Brain microvascular endothelial cell (primary cell): ENCODE results near the gene SPEF1.

ENCODE experiments used
- DNase-seq: peaks from one replicate; pipeline ENCODE4 v3.0.0-alpha.2; 2020
- H3K27ac ChIP-seq: fragments of 250-450 bp; sonication (Bioruptor Pico); 2 replicates; pipeline ENCODE4 v1.5.1; 2020; ENCODE audit warnings: mild to moderate bottlenecking, moderate library complexity
- H3K27me3 ChIP-seq: fragments of 250-450 bp; sonication (Bioruptor Pico); replicated peaks from 2 replicates; pipeline ENCODE4 v1.5.1; 2020; ENCODE audit warnings: mild to moderate bottlenecking
- H3K36me3 ChIP-seq: fragments of 250-450 bp; sonication (Bioruptor Pico); replicated peaks from 2 replicates; pipeline ENCODE4 v1.5.1; 2020; ENCODE audit warnings: mild to moderate bottlenecking
- H3K4me3 ChIP-seq: 2 replicates; pipeline ENCODE4 v1.5.1; 2011; ENCODE audit warnings: low read depth, mild to moderate bottlenecking, control low read depth, low read length, moderate library complexity
- CTCF ChIP-seq: IDR thresholded peaks from 2 replicates; pipeline ENCODE4 v1.5.1; 2011; ENCODE audit warnings: low read depth, mild to moderate bottlenecking, moderate library complexity, low read length, control low read depth, inconsistent platforms; ENCODE audit errors: missing control alignments
- in situ Hi-C: cut with HindIII; loops from 2 replicates; pipeline ENCODE4 v1.10.0; 2017; ENCODE audit warnings: low sequenced_read_pairs, low pct_ligation_motif_present

SPEF1 gene

GRCh38 chr20:3741836-3742458 is 39.3 kb downstream of the SPEF1 start:
- H3K4me3 ChIP-seq: no peak overlapping the region
- no peak overlapping the region for H3K27ac ChIP-seq
- no peaks in the 10 kb centered on the region for H3K36me3 ChIP-seq
- in situ Hi-C loops: no loop called here
- no peak for DNase-seq
- no peaks in the 10 kb centered on the region for H3K27me3 ChIP-seq
- no peak for TF ChIP-seq CTCF

GRCh38 chr20:3740615-3741301 is 40.5 kb downstream of the SPEF1 start:
- H3K4me3 ChIP-seq: no peak overlapping the region
- H3K36me3 ChIP-seq: no peaks in the 10 kb centered on the region
- DNase-seq: no peak
- H3K27ac ChIP-seq: no peak overlapping the region
- TF ChIP-seq CTCF: no peak
- in situ Hi-C loops: no loop called here
- no peaks in the 10 kb centered on the region for H3K27me3 ChIP-seq

GRCh38 chr20:3739926-3740451 is 41.3 kb downstream of the SPEF1 start:
- no peaks in the 10 kb centered on the region for H3K27me3 ChIP-seq
- DNase-seq: no peak
- in situ Hi-C loops: no loop called here
- no peak overlapping the region for H3K4me3 ChIP-seq
- H3K27ac ChIP-seq: no peak overlapping the region
- H3K36me3 ChIP-seq: no peaks in the 10 kb centered on the region
- no peak for TF ChIP-seq CTCF

DNA sequence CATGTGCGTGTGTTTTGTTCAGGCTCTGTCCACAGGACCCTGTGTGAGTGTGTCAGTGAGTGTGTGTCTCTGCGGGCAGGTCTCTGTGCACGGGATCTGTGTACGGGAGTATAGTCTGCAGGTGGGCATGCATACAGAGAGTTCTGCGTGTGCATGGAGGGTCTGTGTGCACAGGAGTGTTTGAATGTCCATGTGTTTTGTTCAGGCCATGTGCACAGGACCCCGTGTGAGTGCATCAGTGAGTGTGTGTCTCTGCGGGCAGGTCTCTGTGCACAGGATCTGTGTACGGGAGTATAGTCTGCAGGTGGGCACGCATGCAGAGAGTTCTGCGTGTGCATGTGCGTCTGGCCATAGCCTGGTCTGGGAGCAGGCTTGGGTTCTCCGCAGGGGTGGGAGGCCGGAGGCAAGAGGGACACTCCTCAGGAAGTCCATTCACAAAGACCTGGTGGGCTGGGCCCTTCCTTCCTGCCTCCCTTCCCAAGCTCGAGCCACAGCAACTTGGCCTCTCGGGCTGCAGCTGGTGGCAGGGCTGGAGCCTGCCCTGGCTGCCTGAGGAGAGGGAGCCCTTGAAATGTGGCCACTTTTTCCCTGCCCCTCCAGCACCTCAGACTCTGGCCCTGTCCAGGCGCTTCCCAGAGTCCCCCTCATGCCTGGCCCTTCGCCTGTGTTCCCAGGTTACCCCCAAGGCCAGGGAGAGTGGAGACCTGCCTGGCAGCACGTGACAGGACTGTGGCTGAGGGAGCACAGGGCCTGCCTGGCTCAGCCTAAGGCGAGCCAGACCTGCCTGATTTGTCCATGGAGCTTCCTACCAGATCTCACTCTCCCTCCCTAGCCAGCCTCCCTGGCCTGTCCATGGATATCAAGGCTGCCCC is 42.0 kb downstream of the SPEF1 start:
- no peak for TF ChIP-seq CTCF
- in situ Hi-C loops: no loop called here
- Histone ChIP-seq H3K4me3 (no peak overlapping the region), H3K36me3 (no peaks in the 10 kb centered on the region), H3K27me3 (no peaks in the 10 kb centered on the region), H3K27ac (no peak overlapping the region)
- DNase-seq: no peak

DNA sequence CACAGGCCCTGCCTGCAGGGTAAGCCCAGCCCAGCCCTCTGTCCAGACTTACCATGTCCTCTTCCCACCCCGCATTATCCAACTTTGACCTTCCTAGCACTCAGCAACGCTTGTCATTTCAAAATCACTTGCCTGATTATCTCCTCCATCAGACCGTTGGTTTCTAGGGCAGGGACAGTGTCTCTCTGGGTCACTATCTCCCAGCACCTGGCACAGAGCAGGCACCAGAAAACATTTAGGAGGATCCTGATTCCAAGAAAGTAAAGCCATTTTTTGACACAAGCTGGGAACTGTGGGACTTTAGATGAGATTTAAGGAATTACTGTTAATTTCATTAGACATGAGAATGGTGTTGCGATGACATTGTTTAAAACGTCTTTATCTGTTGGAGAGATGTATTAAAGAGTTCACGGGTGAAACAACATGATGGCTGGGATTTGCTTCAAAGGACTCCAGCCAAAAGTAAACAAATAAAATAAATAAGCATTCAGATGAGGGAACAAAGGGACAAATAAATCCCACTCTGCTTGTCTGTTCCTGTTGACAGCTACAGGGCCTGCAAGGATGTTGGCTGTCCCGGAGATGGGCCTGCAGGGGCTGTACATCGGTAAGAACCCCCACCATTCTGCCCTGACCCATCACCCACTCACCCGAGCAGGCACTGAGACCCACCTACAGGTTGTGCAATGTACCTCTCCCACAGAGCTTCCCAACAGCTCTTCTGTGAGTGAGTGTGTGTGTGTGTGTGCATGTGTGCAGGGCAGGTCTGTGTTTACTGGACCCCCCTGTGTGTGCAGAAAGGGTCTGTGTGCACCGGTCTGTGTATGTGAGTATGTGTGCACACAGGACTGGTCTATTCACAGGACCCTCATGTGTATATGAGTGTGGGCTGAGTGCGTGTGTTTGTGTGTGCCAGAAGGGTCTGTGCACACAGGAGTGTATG is 42.9 kb downstream of the SPEF1 start:
- Histone ChIP-seq H3K4me3 (no peak overlapping the region), H3K27me3 (no peaks in the 10 kb centered on the region), H3K27ac (no peak overlapping the region), H3K36me3 (no peaks in the 10 kb centered on the region)
- no peak for TF ChIP-seq CTCF
- DNase-seq: no peak
- in situ Hi-C loops: no loop called here
